SK-N-SH (cell line): ENCODE data around the gene FUCA1. TPM values are rescaled to one million over a fixed set of nuclear protein-coding genes. Genes with fewer than 3 reads are reported as not detected.

Experiments
- CTCF ChIA-PET: fragments of 300-600, 350-600 bp; formaldehyde crosslinking; extraction: SDS; loops from one replicate; lab custom pipeline; 2021; lab: Yijun Ruan, JAX
- POLR2A ChIA-PET: fragments of 350-600 bp; sonication (Branson Sonifier 250); formaldehyde crosslinking; extraction: SDS; loops from one replicate; lab custom pipeline; 2020; ENCODE audit warnings: antibody characterized with exemption, inconsistent platforms; lab: Yijun Ruan, JAX
- DNase-seq: peaks from one replicate; pipeline ENCODE4 v3.0.0; 2012
- H2AFZ ChIP-seq: fragments of 200-600 bp; sonication (generic); 2 replicates; pipeline ENCODE4 v1.8.1; 2016; ENCODE audit warnings: antibody characterized with exemption, mild to moderate bottlenecking, low read depth
- H3F3A ChIP-seq: fragments of 200-600 bp; sonication (generic); replicated peaks from 2 replicates; pipeline ENCODE3; 2016; ENCODE audit warnings: antibody characterized with exemption, mild to moderate bottlenecking; ENCODE audit not compliant: insufficient read depth
- H3K27ac ChIP-seq, 2 experiments: fragments of 200-500 bp in 1 of 2; fragments of 200-600 bp in 1 of 2; sonication (Bioruptor generic) in 1 of 2; sonication (generic), shearing (Covaris generic) in 1 of 2; 2 replicates each; pipeline versions ENCODE4 v1.5.1 to v1.6.1; 2014 to 2016; ENCODE audit warnings: low read depth in 2 of 2, inconsistent platforms in 1 of 2, low read length in 1 of 2, mild to moderate bottlenecking in 1 of 2, mixed read lengths in 1 of 2
- H3K27me3 ChIP-seq: fragments of 200-600 bp; sonication (generic), shearing (Covaris generic); 2 replicates; pipeline ENCODE4 v1.6.1; 2016; ENCODE audit warnings: mixed run types; ENCODE audit not compliant: insufficient read depth
- H3K36me3 ChIP-seq, 2 experiments: fragments of 200-500 bp in 1 of 2; fragments of 200-600 bp in 1 of 2; sonication (Bioruptor generic) in 1 of 2; sonication (generic) in 1 of 2; replicated peaks in 1 of 2; 2 replicates each; pipeline versions ENCODE3 to v1.5.1; 2014 to 2016; ENCODE audit warnings: low read length in 1 of 2, mild to moderate bottlenecking in 1 of 2; ENCODE audit not compliant: insufficient read depth in 2 of 2, control insufficient read depth in 1 of 2
- H3K4me1 ChIP-seq, 2 experiments: fragments of 200-500 bp in 1 of 2; fragments of 200-600 bp in 1 of 2; sonication (Bioruptor generic) in 1 of 2; sonication (generic), shearing (Covaris generic) in 1 of 2; 2 replicates each; pipeline versions ENCODE4 v1.5.1 to v1.6.1; 2014 to 2016; ENCODE audit warnings: low read depth in 1 of 2, low read length in 1 of 2, mixed run types in 1 of 2; ENCODE audit not compliant: insufficient read depth in 2 of 2, control insufficient read depth in 1 of 2
- H3K4me2 ChIP-seq: fragments of 200-600 bp; sonication (generic), shearing (Covaris generic); 2 replicates; pipeline ENCODE4 v1.6.1; 2017; ENCODE audit warnings: mixed run types
- H3K4me3 ChIP-seq, 2 experiments: fragments of 200-500 bp in 1 of 2; fragments of 200-600 bp in 1 of 2; sonication (Bioruptor generic) in 1 of 2; sonication (generic), shearing (Covaris generic) in 1 of 2; 2 replicates each; pipeline versions ENCODE4 v1.5.1 to v1.8.1; 2014 to 2016; ENCODE audit warnings: low read depth in 2 of 2, inconsistent platforms in 1 of 2, low read length in 1 of 2, mild to moderate bottlenecking in 1 of 2, mixed read lengths in 1 of 2, moderate library complexity in 1 of 2
- H3K79me2 ChIP-seq: fragments of 200-600 bp; sonication (generic); 2 replicates; pipeline ENCODE4 v1.8.1; 2017; ENCODE audit warnings: mild to moderate bottlenecking; ENCODE audit not compliant: insufficient read depth
- H3K9ac ChIP-seq: fragments of 200-600 bp; sonication (generic); 2 replicates; pipeline ENCODE4 v1.6.1; 2017; ENCODE audit warnings: mixed run types
- H3K9me2 ChIP-seq: fragments of 200-600 bp; sonication (generic); 2 replicates; pipeline ENCODE4 v1.6.1; 2017; ENCODE audit warnings: mixed run types
- H3K9me3 ChIP-seq: fragments of 200-600 bp; sonication (generic); 2 replicates; pipeline ENCODE4 v1.6.1; 2017; ENCODE audit warnings: mixed run types, mild to moderate bottlenecking, moderate library complexity
- H4K20me1 ChIP-seq: fragments of 200-600 bp; sonication (generic); 2 replicates; pipeline ENCODE4 v1.6.1; 2017; ENCODE audit warnings: mild to moderate bottlenecking, mixed run types; ENCODE audit not compliant: insufficient read depth
- ELF1 ChIP-seq: IDR thresholded peaks from 2 replicates; pipeline ENCODE4 v1.4.0; 2012
- EP300 ChIP-seq, 2 experiments: IDR thresholded peaks; 2 replicates each; pipeline versions ENCODE4 v1.4.0 to v1.6.1; 2012; ENCODE audit warnings: borderline replicate concordance in 1 of 2, low read depth in 1 of 2, low read length in 1 of 2
- FOSL2 ChIP-seq: IDR thresholded peaks from 2 replicates; pipeline ENCODE4 v1.4.0; 2012; ENCODE audit warnings: low read depth, mild to moderate bottlenecking, moderate library complexity, borderline replicate concordance
- FOXM1 ChIP-seq: IDR thresholded peaks from 2 replicates; pipeline ENCODE4 v1.4.0; 2012; ENCODE audit warnings: low read depth, mild to moderate bottlenecking
- GATA2 ChIP-seq: sonication (generic); formaldehyde crosslinking; IDR thresholded peaks from 2 replicates; pipeline ENCODE4 v1.5.0; 2020; ENCODE audit warnings: mild to moderate bottlenecking, missing genetic modification reagents
- JUND ChIP-seq: IDR thresholded peaks from 2 replicates; pipeline ENCODE4 v1.4.0; 2012
- MEF2A ChIP-seq: IDR thresholded peaks from 2 replicates; pipeline ENCODE4 v1.4.0; 2012; ENCODE audit warnings: low read depth, borderline replicate concordance
- NFIC ChIP-seq: IDR thresholded peaks from 2 replicates; pipeline ENCODE4 v1.4.0; 2012; ENCODE audit warnings: borderline replicate concordance
- RAD21 ChIP-seq: IDR thresholded peaks from 2 replicates; pipeline ENCODE4 v1.6.1; 2012; ENCODE audit warnings: mild to moderate bottlenecking, low read length
- RCOR1 ChIP-seq: fragments of 150-350 bp; IDR thresholded peaks from 2 replicates; pipeline ENCODE4 v1.6.1; 2017; ENCODE audit warnings: antibody characterized with exemption, low read length
- RFX5 ChIP-seq: IDR thresholded peaks from 2 replicates; pipeline ENCODE4 v1.6.1; 2012; ENCODE audit warnings: mild to moderate bottlenecking, improper control_type of control experiment, low read length
- RXRA ChIP-seq: IDR thresholded peaks from 2 replicates; pipeline ENCODE4 v1.4.0; 2012; ENCODE audit warnings: low read depth, mild to moderate bottlenecking, borderline replicate concordance
- SIN3A ChIP-seq: IDR thresholded peaks from 2 replicates; pipeline ENCODE4 v1.6.1; 2012; ENCODE audit warnings: low read depth, mild to moderate bottlenecking, low read length, moderate library complexity, borderline replicate concordance
- TAF1 ChIP-seq: IDR thresholded peaks from 2 replicates; pipeline ENCODE4 v1.6.1; 2012; ENCODE audit warnings: low read depth, mild to moderate bottlenecking, low read length, moderate library complexity, borderline replicate concordance
- TEAD4 ChIP-seq: IDR thresholded peaks from 2 replicates; pipeline ENCODE4 v1.4.0; 2012; ENCODE audit warnings: mild to moderate bottlenecking, borderline replicate concordance; ENCODE audit not compliant: insufficient read depth
- YY1 ChIP-seq: IDR thresholded peaks from 2 replicates; pipeline ENCODE4 v1.4.0; 2012; ENCODE audit warnings: low read depth, mild to moderate bottlenecking
- WGBS: methylation state at CpG from one replicate; pipeline ENCODE4 v1.1.6; 2017; ENCODE audit warnings: low lambda C conversion rate; 5-methylcytosine and 5-hydroxymethylcytosine counted together
- polyA plus RNA-seq, 3 experiments: library from polyadenylated mRNA; depleted of rRNA; stranded (reverse); fragments of >200 nt; gene quantifications; 2 replicates each; pipeline ENCODE4 v1.2.3, GENCODE V29; 2012
- TF ChIP-seq, protein P1 (sequence below): IDR thresholded peaks from 2 replicates; pipeline ENCODE4 v1.4.0; 2012; ENCODE audit warnings: low read depth
- TF ChIP-seq, protein P2 (sequence below): IDR thresholded peaks from 2 replicates; pipeline ENCODE4 v1.6.1; 2012; ENCODE audit warnings: mild to moderate bottlenecking, low read depth, low read length, moderate library complexity
- TF ChIP-seq, protein P3 (sequence below): IDR thresholded peaks from 2 replicates; pipeline ENCODE4 v1.4.0; 2012; ENCODE audit warnings: low read depth, borderline replicate concordance
- TF ChIP-seq, protein P4 (sequence below): IDR thresholded peaks from 2 replicates; pipeline ENCODE4; 2012

FUCA1 gene
- polyA plus RNA-seq, 1 of the 3 experiments (the other 2 are of a cell fraction): 31.9 TPM

DNA sequence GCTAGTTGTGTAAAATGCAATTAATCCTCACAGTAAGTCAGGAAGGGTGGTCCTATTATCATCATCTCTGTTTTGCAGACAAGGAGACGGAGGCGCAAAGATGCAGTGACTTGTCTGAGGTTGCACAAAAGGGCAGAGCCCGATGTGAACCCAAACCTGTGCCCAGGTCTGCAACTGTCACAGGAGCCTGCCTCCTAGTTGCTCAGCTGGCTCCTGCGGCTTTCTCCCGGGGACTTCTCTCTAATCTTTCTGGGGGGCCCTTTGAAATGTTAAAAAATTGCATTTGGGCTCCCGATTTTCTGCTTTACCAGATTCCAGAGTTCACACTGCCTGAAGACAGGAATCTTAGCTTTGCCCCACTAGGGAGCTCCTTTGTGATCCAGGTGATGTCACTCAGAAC, 35.7 kb upstream of the FUCA1 start:
- Histone ChIP-seq H3F3A (no peaks in the 10 kb centered on the region), H3K27me3 (peaks cover 23% of the 10 kb centered on the region; the same call in 1 of the 2 replicates), H3K36me3 (no peaks in the 10 kb centered on the region), H3K27ac (no peak overlapping the region), H3K9ac (no peak overlapping the region), H2AFZ (no peak overlapping the region), H3K4me3 (no peak overlapping the region), H3K9me2 (no peaks in the 10 kb centered on the region), H3K4me1 (peaks cover 0 to 16% of the 10 kb centered on the region in 2 experiments; a peak in 1 of 4 replicates), H4K20me1 (no peaks in the 10 kb centered on the region), H3K79me2 (no peaks in the 10 kb centered on the region), H3K9me3 (no peaks in the 10 kb centered on the region), H3K4me2 (no peak overlapping the region)
- WGBS: 100% methylated on average over 6 of the region's 6 CpGs
- CTCF ChIA-PET: interaction anchor here (0.9 to 3.8 kb wide), 4 partner anchors 12 to 132 kb away, joined by 3 to 16 read pairs (median 4); no protein-coding TSS in a partner anchor
- TF ChIP-seq RFX5 (no peak), FOSL2 (no peak), TEAD4 (no peak), ELF1 (no peak), YY1 (no peak), MEF2A (no peak), NFIC (no peak), JUND (no peak), FOXM1 (no peak), TAF1 (no peak), RAD21 (no peak), SIN3A (no peak), EP300 (IDR thresholded peaks at IDR 0.05; ENCODE audit: borderline replicate concordance in 1 of 2, low read depth in 1 of 2, low read length in 1 of 2) (no peak), RCOR1 (no peak), GATA2 (CRISPR knock-in tag) (no peak), RXRA (no peak)
- TF ChIP-seq, protein P1, sequence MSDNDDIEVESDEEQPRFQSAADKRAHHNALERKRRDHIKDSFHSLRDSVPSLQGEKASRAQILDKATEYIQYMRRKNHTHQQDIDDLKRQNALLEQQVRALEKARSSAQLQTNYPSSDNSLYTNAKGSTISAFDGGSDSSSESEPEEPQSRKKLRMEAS: no peak
- TF ChIP-seq, protein P2, sequence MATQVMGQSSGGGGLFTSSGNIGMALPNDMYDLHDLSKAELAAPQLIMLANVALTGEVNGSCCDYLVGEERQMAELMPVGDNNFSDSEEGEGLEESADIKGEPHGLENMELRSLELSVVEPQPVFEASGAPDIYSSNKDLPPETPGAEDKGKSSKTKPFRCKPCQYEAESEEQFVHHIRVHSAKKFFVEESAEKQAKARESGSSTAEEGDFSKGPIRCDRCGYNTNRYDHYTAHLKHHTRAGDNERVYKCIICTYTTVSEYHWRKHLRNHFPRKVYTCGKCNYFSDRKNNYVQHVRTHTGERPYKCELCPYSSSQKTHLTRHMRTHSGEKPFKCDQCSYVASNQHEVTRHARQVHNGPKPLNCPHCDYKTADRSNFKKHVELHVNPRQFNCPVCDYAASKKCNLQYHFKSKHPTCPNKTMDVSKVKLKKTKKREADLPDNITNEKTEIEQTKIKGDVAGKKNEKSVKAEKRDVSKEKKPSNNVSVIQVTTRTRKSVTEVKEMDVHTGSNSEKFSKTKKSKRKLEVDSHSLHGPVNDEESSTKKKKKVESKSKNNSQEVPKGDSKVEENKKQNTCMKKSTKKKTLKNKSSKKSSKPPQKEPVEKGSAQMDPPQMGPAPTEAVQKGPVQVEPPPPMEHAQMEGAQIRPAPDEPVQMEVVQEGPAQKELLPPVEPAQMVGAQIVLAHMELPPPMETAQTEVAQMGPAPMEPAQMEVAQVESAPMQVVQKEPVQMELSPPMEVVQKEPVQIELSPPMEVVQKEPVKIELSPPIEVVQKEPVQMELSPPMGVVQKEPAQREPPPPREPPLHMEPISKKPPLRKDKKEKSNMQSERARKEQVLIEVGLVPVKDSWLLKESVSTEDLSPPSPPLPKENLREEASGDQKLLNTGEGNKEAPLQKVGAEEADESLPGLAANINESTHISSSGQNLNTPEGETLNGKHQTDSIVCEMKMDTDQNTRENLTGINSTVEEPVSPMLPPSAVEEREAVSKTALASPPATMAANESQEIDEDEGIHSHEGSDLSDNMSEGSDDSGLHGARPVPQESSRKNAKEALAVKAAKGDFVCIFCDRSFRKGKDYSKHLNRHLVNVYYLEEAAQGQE: no peak
- TF ChIP-seq, protein P3, sequence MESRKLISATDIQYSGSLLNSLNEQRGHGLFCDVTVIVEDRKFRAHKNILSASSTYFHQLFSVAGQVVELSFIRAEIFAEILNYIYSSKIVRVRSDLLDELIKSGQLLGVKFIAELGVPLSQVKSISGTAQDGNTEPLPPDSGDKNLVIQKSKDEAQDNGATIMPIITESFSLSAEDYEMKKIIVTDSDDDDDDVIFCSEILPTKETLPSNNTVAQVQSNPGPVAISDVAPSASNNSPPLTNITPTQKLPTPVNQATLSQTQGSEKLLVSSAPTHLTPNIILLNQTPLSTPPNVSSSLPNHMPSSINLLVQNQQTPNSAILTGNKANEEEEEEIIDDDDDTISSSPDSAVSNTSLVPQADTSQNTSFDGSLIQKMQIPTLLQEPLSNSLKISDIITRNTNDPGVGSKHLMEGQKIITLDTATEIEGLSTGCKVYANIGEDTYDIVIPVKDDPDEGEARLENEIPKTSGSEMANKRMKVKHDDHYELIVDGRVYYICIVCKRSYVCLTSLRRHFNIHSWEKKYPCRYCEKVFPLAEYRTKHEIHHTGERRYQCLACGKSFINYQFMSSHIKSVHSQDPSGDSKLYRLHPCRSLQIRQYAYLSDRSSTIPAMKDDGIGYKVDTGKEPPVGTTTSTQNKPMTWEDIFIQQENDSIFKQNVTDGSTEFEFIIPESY: no peak
- TF ChIP-seq, protein P4, sequence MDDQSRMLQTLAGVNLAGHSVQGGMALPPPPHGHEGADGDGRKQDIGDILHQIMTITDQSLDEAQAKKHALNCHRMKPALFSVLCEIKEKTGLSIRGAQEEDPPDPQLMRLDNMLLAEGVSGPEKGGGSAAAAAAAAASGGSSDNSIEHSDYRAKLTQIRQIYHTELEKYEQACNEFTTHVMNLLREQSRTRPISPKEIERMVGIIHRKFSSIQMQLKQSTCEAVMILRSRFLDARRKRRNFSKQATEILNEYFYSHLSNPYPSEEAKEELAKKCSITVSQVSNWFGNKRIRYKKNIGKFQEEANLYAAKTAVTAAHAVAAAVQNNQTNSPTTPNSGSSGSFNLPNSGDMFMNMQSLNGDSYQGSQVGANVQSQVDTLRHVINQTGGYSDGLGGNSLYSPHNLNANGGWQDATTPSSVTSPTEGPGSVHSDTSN: no peak
- DNase-seq: no peak
- POLR2A ChIA-PET: interaction anchor here (1.0 kb wide), 1 partner anchor 126 kb away, joined by 3 read pairs; the partner anchor contains the start of gene PITHD1
